ENCODE results near the gene TFPI. TPM values are rescaled to one million over a fixed set of nuclear protein-coding genes. Genes with fewer than 3 reads are reported as not detected.

TFPI gene
- total RNA-seq, 6 experiments from 2014 or later: 145 to 223 (median 189) TPM

GRCh38 chr2:187504312-187504921 lies 49.8 kb downstream of the TFPI start:
- no peak overlapping the region for H3K27ac ChIP-seq
- intact Hi-C loops (cut with DNase I): loop anchor here in 1 of 2 donors (5.0 kb wide), 1 partner anchor 73 kb away; no protein-coding TSS in a partner anchor
- 45% methylated on average over 6 of the region's 6 CpGs for WGBS (ENCODE audit: insufficient coverage, low coverage, low lambda C conversion rate, missing lambda C conversion rate)

GRCh38 chr2:187503700-187504099 lies 50.5 kb downstream of the TFPI start:
- no peak overlapping the region for H3K27ac ChIP-seq
- no peak for DNase-seq
- no peak for ATAC-seq
- peaks cover 0 to 8% (median 2%) of the 10 kb centered on the region in 4 donors for H3K4me1 ChIP-seq
- no peaks in the 10 kb centered on the region for H3K9me3 ChIP-seq
- H3K27me3 ChIP-seq: no peaks in the 10 kb centered on the region
- intact Hi-C loops (cut with DNase I): loop anchor here in 1 of 2 donors (5.0 kb wide), 1 partner anchor 74 kb away; no protein-coding TSS in a partner anchor
- no peak overlapping the region for H3K4me3 ChIP-seq
- WGBS (ENCODE audit: insufficient coverage, low coverage, low lambda C conversion rate, missing lambda C conversion rate): 87% methylated on average over 2 of the region's 2 CpGs
- H3K36me3 ChIP-seq: no peaks in the 10 kb centered on the region
- TF ChIP-seq POLR2A (IDR thresholded peaks at IDR 0.05) (no peak), CTCF (IDR thresholded peaks at IDR 0.05) (no peak)

More at GRCh38 chr2:187504312-187504921, 49.8 kb downstream of the TFPI start:
- Histone ChIP-seq H3K9me3 (no peaks in the 10 kb centered on the region), H3K4me1 (peaks cover 0 to 8% (median 2%) of the 10 kb centered on the region in 4 donors), H3K36me3 (no peaks in the 10 kb centered on the region), H3K4me3 (no peak overlapping the region), H3K27me3 (no peaks in the 10 kb centered on the region)
- DNase-seq (no peak), ATAC-seq (no peak)
- TF ChIP-seq CTCF (IDR thresholded peaks at IDR 0.05) (no peak), POLR2A (IDR thresholded peaks at IDR 0.05) (no peak)

DNA sequence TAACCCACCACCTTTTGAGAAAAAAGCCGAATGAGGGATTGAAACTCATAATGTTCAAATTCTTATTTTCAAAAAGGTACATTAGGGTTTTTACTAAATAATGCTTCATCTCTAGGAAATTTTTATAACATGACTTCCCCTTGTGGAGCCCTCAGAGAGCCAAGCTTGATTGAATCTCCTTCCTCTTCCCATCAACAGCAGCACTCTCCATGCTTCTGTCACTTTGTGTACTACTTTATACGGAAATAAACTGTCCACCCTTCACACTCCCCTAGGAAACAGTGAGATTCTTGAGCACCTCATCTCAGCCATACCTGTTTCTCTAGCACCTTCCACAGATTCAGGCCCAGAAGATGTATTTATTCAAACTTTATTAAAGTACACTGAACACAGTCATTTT lies 51.8 kb downstream of the TFPI start:
- no peak for TF ChIP-seq CTCF (IDR thresholded peaks at IDR 0.05)
- no peak for TF ChIP-seq POLR2A (IDR thresholded peaks at IDR 0.05)
- no peaks in the 10 kb centered on the region for H3K36me3 ChIP-seq
- ATAC-seq (peak in 3 of 4 donors; percentile 13 to 55 (median 26)), DNase-seq (no peak)
- no peak overlapping the region for H3K4me3 ChIP-seq
- intact Hi-C loops (cut with DNase I): loop anchor here in 1 of 2 donors (5.0 kb wide), 1 partner anchor 75 kb away; no protein-coding TSS in a partner anchor
- H3K27me3 ChIP-seq: no peaks in the 10 kb centered on the region
- H3K4me1 ChIP-seq: peaks cover 0 to 8% (median 2%) of the 10 kb centered on the region in 4 donors
- 60% methylated on average over 2 of the region's 2 CpGs for WGBS (ENCODE audit: insufficient coverage, low coverage, low lambda C conversion rate, missing lambda C conversion rate)
- H3K9me3 ChIP-seq: no peaks in the 10 kb centered on the region
- H3K27ac ChIP-seq: peak overlapping the region in 1 of 3 donors; percentile 7

GRCh38 chr2:187500585-187501359 lies 53.5 kb downstream of the TFPI start:
- ATAC-seq: peak; percentile 33 to 45 (median 40)
- peaks cover 0 to 12% (median 0%) of the 10 kb centered on the region in 4 donors for H3K36me3 ChIP-seq
- 56% methylated on average over 7 of the region's 7 CpGs for WGBS (ENCODE audit: insufficient coverage, low coverage, low lambda C conversion rate, missing lambda C conversion rate)
- H3K27me3 ChIP-seq: no peaks in the 10 kb centered on the region
- H3K4me3 ChIP-seq: no peak overlapping the region
- no peaks in the 10 kb centered on the region for H3K9me3 ChIP-seq
- TF ChIP-seq CTCF (IDR thresholded peaks at IDR 0.05) (peak in 2 of 4 donors; percentile 9 to 13), POLR2A (IDR thresholded peaks at IDR 0.05) (no peak)
- no peak for DNase-seq
- intact Hi-C loops (cut with DNase I): loop anchor here in 1 of 2 donors (5.0 kb wide), 1 partner anchor 77 kb away; no protein-coding TSS in a partner anchor
- H3K27ac ChIP-seq: peak overlapping the region in 1 of 3 donors; percentile 36
- H3K4me1 ChIP-seq: peaks cover 0 to 8% (median 2%) of the 10 kb centered on the region in 4 donors
